HG03460 (cell line): ENCODE data around the gene PTOV1.
"Not testable (repeated sequence)": the region's sequence is repeated elsewhere in the genome, so short reads cannot be mapped to it uniquely, and the experiment has no call there.

Source experiments
- ATAC-seq: cut with Tn5 transposase; IDR thresholded peaks from one replicate; pipeline ENCODE4 v1.9.1; 2021; ENCODE audit not compliant: unreplicated experiment

The PTOV1 gene

DNA sequence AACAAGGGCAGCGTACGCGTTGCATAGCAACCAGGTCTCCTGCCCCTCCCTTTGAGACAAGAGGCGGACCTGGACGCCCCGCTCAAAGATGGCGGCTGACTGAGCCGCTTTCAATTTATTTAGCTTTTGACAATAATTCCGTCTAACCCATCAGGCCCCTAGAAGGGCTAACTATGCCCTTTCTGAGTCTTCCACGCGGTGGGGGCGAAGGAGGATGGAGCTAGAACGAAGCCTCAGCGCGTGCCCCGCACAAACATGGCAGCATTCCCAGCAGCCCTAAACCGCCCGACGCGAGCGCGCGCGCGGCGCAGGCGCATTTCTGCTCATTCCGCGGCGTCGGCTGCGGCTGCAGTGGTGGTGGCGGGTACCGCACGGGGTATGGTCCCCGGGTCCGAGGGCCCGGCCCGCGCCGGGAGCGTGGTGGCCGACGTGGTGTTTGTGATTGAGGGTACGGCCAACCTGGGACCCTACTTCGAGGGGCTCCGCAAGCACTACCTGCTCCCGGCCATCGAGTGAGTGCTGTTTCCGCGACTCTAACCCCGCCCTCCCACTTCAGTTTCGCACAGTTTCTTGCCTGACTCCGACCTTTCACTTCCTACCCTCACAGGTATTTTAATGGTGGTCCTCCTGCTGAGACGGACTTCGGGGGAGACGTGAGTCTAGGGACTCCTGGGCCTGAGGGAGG lies 32.9 kb upstream of the PTOV1 start, which contains the start of gene MED25:
MED25 (plus strand) TSS at position 326 of the 685 bp plus-strand sequence; CDS start at position 379, 53 bp downstream.
- ATAC-seq: peak; percentile 47

GRCh38 chr19:49818649-49819370 lies 32.1 kb upstream of the PTOV1 start:
- ATAC-seq: no peak

DNA sequence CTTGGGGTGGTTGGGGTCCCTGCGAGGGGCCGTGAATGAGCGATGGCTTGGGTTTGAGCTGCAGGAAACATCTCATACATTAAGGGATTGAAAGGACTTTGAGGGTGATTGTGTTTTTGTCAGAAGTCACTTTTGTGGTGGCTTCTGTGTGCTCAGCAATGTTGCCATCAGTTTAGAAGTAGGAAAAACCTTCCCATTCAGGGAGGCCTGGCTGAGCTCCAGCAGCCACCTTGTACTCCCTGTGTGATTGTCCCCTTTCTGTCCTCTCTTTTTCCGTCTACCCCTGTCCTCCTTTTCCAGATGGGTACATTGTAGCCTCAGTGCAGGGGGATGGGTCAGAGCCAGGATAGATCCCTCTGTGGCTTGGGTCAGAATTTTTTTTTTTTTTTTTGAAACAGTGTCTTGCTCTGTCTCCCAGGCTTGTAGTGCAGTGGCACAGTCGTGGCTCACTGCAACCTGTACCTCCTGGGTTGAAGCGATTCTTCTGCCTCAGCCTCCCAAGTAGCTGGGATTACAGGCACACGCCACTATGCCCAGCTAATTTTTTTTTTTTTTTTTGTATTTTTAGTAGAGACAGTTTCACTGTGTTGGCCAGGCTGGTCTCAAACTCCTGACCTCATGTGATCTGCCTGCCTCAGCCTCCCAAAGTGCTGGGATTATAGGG lies 31.4 kb upstream of the PTOV1 start:
- not testable (repeated sequence) for ATAC-seq

DNA sequence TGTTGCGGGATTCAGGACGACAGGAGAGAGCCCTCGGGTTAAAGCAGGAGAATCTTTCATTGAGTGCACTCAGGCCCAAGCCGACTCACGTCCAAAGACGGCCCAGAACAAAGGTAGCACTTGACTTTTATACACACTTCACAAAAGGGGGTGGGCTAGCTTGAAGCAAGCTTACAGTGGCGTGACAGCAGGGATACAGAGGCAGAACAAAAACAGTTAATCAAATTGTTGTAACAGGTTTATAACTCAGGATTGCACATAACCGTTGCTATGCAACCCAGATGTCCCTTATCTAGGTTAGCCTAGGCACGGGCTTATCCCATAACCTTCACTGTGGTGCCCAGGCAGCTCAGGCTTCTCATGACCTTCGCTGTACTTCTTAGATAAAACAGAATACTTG lies 30.8 kb upstream of the PTOV1 start:
- no peak for ATAC-seq

DNA sequence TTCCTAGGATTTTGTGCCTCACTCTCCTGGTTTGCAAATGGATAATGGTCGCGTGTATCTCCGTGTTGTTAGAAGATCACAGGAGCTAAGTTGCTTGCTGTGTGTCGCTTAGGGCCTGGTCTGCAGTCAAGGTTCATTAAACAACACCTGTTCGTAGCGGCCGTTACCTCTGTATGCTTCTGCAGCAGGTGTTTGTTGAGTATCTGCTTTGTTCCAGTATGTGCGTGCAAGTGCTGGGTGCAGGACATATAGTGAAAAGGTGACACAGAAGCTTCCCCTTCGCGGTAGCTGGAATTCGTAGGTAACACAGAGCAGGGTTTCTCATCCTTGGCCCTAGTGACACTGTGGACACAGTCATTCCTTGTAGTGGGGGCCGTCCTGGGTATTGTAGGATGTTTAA lies 27.5 kb upstream of the PTOV1 start:
- ATAC-seq: no peak

GRCh38 chr19:49824662-49825061 lies 26.3 kb upstream of the PTOV1 start:
- no peak for ATAC-seq

DNA sequence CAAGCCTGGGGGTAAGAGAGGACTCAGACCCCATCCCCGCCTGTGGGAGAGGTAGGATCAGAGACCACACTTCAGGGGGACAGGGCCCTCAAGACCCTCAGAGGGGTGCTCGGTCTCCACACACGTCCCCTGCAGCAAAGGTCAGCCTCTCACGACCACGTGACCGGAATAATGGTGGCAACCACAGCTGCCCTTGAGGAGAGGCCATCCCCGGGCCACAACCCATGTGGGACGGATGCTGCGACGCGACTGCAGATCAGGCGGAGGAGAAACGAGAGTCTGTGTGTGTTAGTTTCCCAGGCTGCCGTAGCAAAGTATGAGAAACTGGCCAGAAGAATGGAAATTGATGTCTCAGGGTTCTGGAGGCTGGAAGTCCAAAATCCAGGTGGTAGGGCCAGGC lies 23.9 kb upstream of the PTOV1 start:
- no peak for ATAC-seq

DNA sequence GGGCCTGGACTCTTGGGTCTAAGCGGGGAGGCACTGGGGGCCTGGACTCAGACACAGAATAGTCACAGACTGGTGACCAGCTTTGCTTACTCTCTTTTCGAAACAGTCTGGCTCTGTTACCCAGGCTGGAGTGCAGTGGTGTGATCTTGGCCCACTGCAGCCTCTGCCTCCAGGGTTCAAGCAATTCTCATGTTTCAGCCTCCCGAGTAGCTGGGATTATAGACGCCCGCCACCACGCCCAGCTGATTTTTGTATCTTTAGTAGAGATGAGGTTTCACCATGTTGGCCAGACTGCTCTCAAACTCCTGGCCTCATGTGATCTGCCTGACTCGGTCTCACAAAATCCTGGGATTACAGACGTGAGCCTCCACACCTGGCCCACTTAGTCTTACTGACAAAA lies 21.8 kb upstream of the PTOV1 start:
- no peak for ATAC-seq

DNA sequence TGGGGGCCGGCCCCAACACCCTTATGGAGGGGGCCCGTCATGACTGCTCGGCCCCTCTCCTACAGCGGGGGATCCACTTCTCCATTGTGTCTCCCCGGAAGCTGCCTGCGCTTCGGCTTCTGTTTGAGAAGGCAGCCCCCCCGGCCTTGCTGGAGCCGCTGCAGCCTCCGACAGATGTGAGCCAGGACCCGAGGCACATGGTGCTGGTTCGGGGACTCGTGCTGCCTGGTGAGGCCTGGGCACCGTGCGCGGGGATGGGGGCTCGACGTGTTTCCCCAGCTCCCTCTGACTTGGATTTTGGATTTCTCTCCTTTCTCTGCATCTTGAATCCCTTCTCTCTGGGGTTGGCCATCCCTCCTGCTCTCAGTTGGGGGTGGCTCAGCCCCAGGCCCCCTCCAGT lies 21.2 kb upstream of the PTOV1 start:
- ATAC-seq: no peak

- no peak for ATAC-seq
Measured at GRCh38 chr19:49830766-49831165, 20.2 kb upstream of the PTOV1 start.

DNA sequence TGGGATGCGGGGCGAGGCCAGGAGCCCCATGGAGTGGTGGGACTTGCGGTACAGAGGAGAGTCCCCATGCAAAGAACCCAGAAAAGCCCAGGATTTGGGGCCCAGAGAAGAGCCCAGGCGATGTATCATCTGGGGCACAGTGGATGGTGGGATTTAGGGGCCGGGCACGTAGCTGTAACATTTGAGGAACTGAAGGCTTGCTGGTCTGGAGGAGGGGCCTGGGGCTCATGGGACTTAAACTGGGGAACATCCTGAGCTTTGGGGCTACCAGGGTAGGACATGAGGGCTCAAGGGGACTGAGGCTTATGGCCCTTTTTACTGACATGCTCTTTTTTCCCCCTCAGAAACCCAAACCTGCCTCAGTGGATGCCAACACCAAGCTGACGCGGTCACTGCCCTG lies 19.4 kb upstream of the PTOV1 start:
- no peak for ATAC-seq

- no peak for ATAC-seq
Measured at GRCh38 chr19:49832556-49832955, 18.4 kb upstream of the PTOV1 start.

GRCh38 chr19:49833599-49833998 lies 17.4 kb upstream of the PTOV1 start:
- ATAC-seq: no peak

DNA sequence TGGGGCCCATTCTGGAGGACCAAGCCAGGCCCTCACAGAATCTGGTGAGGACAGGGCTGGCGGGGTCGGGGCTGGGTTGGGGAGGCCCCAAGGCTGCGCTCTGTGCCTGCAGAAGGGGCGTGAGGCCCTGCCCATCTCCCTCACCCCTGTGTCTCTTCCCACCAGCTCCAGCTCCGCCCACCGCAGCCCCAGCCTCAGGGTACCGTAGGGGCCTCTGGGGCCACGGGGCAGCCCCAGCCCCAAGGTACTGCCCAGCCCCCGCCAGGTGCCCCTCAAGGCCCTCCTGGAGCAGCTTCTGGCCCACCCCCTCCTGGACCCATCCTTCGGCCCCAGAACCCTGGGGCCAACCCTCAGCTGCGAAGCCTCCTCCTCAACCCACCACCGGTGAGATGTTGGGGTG lies 15.4 kb upstream of the PTOV1 start:
- no peak for ATAC-seq

DNA sequence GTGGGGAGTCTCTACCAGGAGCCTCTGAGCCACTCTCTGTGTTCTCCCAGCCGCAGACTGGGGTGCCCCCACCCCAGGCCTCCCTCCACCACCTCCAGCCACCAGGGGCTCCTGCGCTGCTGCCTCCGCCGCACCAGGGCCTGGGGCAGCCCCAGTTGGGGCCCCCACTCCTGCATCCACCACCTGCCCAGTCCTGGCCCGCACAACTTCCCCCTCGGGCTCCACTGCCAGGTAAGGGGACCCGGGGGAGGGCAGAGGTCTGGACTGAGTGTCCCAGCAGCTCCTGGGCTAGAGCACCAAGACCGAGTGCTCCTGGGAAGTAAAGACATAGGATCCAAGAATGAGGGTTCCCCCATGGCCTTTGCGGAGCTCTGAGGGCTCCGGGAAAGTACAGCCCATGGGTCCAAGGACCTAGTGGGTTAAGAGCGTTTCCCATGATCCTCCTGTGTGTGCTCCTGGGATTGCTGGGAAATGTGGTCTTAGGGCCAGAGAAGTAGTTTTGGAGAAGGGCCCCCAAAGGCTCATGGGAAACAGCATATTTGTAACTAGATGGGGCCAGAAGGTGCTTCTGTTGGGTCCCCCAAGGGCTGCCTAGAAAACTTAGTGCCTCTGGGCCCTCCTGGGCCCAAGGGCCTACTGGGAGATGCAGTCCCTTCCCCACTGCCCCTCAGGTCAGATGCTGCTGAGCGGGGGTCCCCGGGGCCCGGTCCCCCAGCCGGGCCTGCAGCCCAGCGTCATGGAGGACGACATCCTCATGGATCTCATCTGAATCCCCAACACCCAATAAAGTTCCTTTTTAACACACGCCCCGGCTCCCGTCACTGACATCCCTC lies 14.6 kb upstream of the PTOV1 start:
- ATAC-seq: no peak

GRCh38 chr19:49837009-49837310 lies 14.0 kb upstream of the PTOV1 start:
- no peak for ATAC-seq

DNA sequence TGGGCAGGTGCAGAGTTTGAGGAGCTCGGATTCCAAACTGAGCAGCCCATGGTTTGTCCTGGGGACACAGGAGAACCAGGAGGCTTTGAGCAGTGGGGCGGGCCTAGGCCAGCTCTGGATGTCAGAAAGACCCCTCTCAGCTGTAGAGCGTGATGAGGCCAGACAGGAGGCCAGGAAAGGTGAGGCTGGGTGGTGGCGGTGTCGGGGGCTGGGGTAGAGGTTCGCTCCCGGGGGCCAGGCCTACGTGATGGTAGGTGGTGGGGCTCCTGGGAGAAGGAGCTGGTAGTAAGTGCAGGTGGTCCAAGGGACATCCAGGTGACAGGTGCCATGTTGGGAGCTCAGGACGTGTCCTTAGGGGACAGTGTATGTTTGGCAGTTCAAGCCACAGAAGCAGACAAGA lies 13.5 kb upstream of the PTOV1 start:
- no peak for ATAC-seq

DNA sequence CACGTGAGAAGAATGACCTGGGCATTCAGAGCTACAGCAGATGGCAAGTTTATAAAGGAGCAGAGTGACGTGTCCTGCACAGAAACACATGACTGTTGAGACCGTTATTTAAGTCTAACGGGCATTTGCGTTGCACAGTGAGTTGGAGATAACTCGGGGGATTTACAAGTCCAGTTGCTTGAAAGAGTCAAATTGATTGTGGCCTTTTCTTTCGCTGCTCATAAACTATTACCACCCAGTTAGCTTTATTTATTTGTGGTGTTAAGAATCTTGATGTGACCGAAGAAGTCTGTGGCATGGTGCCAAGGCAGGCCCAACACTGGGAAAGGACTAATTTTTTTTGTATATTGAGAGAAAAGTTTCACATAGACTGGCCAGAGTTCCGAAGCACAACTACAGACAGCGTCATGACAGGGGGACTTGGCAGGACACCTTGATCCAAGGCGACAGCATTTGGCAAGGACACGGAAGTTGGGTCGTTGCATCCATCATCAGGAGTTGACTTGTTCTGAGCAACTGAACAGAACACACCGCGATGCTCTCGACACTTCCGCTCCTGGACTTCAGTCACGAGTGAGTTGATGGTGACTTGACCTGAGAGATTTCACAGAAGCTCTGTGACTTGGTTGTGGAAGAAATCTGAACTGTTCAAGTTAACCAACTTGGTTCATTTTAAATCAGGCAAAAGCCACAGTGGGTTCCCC lies 11.9 kb upstream of the PTOV1 start:
- ATAC-seq: no peak

DNA sequence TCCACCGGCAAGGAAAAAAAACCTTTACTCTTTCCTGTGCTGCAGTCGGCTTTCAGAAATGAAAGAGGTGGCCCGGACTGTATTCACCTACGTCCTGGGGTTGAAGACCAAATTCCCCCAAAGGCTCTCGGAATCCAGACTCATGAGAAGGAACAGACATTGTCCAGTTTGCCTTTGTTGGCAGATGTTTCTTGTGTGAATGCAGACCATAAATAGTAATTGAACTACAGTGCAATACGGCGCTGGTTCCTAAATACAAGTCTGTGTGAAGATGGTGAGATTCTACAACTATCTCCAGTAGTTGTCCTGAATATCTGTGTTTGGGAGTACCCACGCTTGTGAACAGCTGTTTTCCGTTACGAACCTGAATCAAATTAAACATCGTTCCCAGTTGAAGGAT lies 11.2 kb upstream of the PTOV1 start:
- ATAC-seq: no peak

GRCh38 chr19:49840321-49840720 lies 10.6 kb upstream of the PTOV1 start:
- no peak for ATAC-seq

DNA sequence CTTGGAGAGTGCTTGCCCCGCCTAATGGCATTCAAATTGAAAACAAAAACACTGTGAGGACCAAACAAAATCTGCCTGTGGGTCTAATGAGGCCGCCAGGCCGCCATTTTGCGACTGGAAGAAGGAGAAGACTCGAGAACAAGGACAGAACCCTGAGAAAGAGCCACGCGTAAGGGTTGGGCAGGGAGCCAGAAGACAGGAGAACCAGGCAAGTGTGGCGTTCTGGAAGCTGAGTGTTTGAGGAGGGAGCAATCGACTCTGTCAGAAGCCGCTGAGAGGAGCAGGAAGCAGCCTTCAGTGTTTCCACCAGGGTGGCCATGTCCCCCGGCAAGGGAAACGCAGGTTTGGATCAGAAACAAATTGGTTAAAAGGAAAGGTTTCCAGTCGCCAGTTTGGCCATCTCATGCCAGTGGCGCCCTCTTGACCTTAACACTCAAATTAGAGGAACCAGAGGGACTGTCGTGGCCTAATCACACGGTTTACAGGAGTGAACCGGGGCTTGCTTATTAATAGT lies 10.2 kb upstream of the PTOV1 start:
- ATAC-seq: no peak
